Measurements from ENCODE around the gene MROH2A. TPM values are rescaled to one million over a fixed set of nuclear protein-coding genes. Genes with fewer than 3 reads are reported as not detected.

MROH2A gene
- total and polyA plus RNA-seq, 9 of the 15 experiments (the other 6 are each of a cell fraction or from before 2014, with no cell fraction given): 0.03 TPM; not detected in 8

DNA sequence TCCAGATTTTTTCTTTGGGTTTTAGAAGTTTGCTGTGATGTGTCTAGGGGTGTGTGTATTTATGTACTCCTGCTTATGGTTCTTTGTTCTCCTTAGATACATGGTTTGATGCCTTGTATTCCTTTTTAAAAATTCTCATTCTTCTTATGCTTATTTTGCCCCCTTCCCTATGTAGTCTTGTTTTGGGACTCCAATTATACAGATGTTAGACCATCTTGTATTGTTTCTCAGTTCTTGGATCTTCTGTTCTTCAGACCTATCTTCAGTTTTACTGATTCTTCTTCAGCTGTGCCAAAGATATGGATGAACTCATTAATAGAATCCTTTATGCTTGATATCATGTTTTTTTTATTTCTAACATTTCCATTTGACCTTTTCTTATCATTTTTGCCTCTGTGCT, 104.2 kb downstream of the MROH2A start:
- CTCF ChIA-PET (ENCODE audit: low intra/inter-chr PET ratio): no interaction called here
- DNase-seq (ENCODE audit: extremely low read depth in 1 of 4, low spot score in 3 of 4): no peak
- H3K79me2 ChIP-seq (ENCODE audit: control insufficient read depth, insufficient read depth, low read length): no peaks in the 10 kb centered on the region
- H3K27me3 ChIP-seq (ENCODE audit: control insufficient read depth in 2 of 2, insufficient read depth in 2 of 2, low read length in 2 of 2): no peaks in the 10 kb centered on the region
- H2AFZ ChIP-seq (ENCODE audit: low read depth, low read length): no peak overlapping the region
- no peaks in the 10 kb centered on the region for H3K4me1 ChIP-seq (replicated peaks in 1 of 2; ENCODE audit: control insufficient read depth in 2 of 2, insufficient read depth in 2 of 2, low read length in 2 of 2)
- H3K9me3 ChIP-seq (replicated peaks; ENCODE audit: control insufficient read depth, insufficient read depth, low read depth, low read length): no peaks in the 10 kb centered on the region
- H3K9ac ChIP-seq (ENCODE audit: insufficient read depth in 1 of 2, low read depth in 2 of 2, low read length in 2 of 2): no peak overlapping the region
- no peak for FAIRE-seq
- POLR2A ChIA-PET: no interaction called here
- no peak overlapping the region for H3K27ac ChIP-seq (ENCODE audit: extremely low read depth, low read depth, low read length)
- no peaks in the 10 kb centered on the region for H3K9me1 ChIP-seq (ENCODE audit: control insufficient read depth, insufficient read depth, low read length)
- no peak overlapping the region for H3K4me3 ChIP-seq
- H3K4me2 ChIP-seq (ENCODE audit: insufficient read depth, low read length): no peak overlapping the region
- ATAC-seq: no peak
- no TSS peak for BruUV-seq (replicated peaks)
- in situ Hi-C loops (cut with MboI): no loop called here
- no peaks in the 10 kb centered on the region for H4K20me1 ChIP-seq (replicated peaks; ENCODE audit: control insufficient read depth, insufficient read depth, low read length)
- TF ChIP-seq PRMT5 (CRISPR knock-in tag; IDR thresholded peaks at IDR 0.05) (no peak), ZNF436 (CRISPR knock-in tag; IDR thresholded peaks at IDR 0.05) (no peak), ZNF785 (CRISPR knock-in tag; IDR thresholded peaks at IDR 0.05) (no peak), NFIC (IDR thresholded peaks at IDR 0.05) (no peak), NR2F6 (CRISPR knock-in tag; IDR thresholded peaks at IDR 0.05) (no peak), HDAC8 (tag; IDR thresholded peaks at IDR 0.05) (no peak), HLTF (IDR thresholded peaks at IDR 0.05) (no peak), ZNF197 (CRISPR knock-in tag; IDR thresholded peaks at IDR 0.05; ENCODE audit: low read depth) (no peak), SMAD2 (IDR thresholded peaks at IDR 0.05; ENCODE audit: low read depth, low read length) (no peak), NFXL1 (CRISPR knock-in tag; IDR thresholded peaks at IDR 0.05) (no peak), ZNF184 (CRISPR knock-in tag; IDR thresholded peaks at IDR 0.05) (no peak)
- TF ChIP-seq, protein P1, sequence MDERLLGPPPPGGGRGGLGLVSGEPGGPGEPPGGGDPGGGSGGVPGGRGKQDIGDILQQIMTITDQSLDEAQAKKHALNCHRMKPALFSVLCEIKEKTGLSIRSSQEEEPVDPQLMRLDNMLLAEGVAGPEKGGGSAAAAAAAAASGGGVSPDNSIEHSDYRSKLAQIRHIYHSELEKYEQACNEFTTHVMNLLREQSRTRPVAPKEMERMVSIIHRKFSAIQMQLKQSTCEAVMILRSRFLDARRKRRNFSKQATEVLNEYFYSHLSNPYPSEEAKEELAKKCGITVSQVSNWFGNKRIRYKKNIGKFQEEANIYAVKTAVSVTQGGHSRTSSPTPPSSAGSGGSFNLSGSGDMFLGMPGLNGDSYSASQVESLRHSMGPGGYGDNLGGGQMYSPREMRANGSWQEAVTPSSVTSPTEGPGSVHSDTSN (CRISPR knock-in tag; IDR thresholded peaks at IDR 0.05; ENCODE audit: low read depth): no peak
- TF ChIP-seq, protein P1 (tag; conservative IDR thresholded peaks at IDR 0.05; ENCODE audit: low read depth): no peak
- TF ChIP-seq, protein P2, sequence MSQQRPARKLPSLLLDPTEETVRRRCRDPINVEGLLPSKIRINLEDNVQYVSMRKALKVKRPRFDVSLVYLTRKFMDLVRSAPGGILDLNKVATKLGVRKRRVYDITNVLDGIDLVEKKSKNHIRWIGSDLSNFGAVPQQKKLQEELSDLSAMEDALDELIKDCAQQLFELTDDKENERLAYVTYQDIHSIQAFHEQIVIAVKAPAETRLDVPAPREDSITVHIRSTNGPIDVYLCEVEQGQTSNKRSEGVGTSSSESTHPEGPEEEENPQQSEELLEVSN (IDR thresholded peaks at IDR 0.05; ENCODE audit: borderline replicate concordance in 1 of 2, extremely low read depth in 1 of 2, insufficient read depth in 1 of 2, insufficient read length in 1 of 2, low read depth in 1 of 2, low read length in 1 of 2, poor library complexity in 1 of 2, severe bottlenecking in 1 of 2): no peak
- TF ChIP-seq, protein P3, sequence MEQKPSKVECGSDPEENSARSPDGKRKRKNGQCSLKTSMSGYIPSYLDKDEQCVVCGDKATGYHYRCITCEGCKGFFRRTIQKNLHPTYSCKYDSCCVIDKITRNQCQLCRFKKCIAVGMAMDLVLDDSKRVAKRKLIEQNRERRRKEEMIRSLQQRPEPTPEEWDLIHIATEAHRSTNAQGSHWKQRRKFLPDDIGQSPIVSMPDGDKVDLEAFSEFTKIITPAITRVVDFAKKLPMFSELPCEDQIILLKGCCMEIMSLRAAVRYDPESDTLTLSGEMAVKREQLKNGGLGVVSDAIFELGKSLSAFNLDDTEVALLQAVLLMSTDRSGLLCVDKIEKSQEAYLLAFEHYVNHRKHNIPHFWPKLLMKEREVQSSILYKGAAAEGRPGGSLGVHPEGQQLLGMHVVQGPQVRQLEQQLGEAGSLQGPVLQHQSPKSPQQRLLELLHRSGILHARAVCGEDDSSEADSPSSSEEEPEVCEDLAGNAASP (IDR thresholded peaks at IDR 0.05): no peak
- H3K36me3 ChIP-seq (ENCODE audit: control insufficient read depth, insufficient read depth, low read length): no peaks in the 10 kb centered on the region
- intact Hi-C loops (cut with micrococcal nuclease): no loop called here
